Chondrocyte (in vitro differentiated cells): ENCODE measurements around the gene CAPS. TPM values are rescaled to one million over a fixed set of nuclear protein-coding genes. Genes with fewer than 3 reads are reported as not detected.
A peak's percentile ranks its signal among the peaks of the same experiment; 100 is the strongest.

ENCODE experiments used
- DNase-seq: peaks from one replicate; pipeline ENCODE4 v3.0.0; 2021; ENCODE audit warnings: mixed read lengths, low spot score
- H3K27ac Mint-ChIP-seq: one replicate; pipeline ENCODE4 v1.8.0; 2021; ENCODE audit warnings: mild to moderate bottlenecking, moderate library complexity, mixed read lengths; ENCODE audit not compliant: unreplicated experiment
- H3K27me3 Mint-ChIP-seq: 2 replicates; pipeline ENCODE4 v1.8.0; 2021; ENCODE audit warnings: low read depth, mixed read lengths
- H3K36me3 Mint-ChIP-seq: 2 replicates; pipeline ENCODE4 v1.8.0; 2021; ENCODE audit warnings: low read depth, mixed read lengths
- H3K4me1 Mint-ChIP-seq: 2 replicates; pipeline ENCODE4 v1.8.0; 2021; ENCODE audit warnings: low read depth, mild to moderate bottlenecking, mixed read lengths
- H3K4me3 Mint-ChIP-seq: one replicate; pipeline ENCODE4 v1.8.0; 2021; ENCODE audit warnings: mild to moderate bottlenecking, moderate library complexity, mixed read lengths; ENCODE audit not compliant: unreplicated experiment
- H3K9me3 Mint-ChIP-seq: 2 replicates; pipeline ENCODE4 v1.8.0; 2021; ENCODE audit warnings: low read depth, mixed read lengths
- CTCF ChIP-seq: fragments of 200-600 bp; sonication (generic); IDR thresholded peaks from 2 replicates; pipeline ENCODE4 v1.5.0; 2021; ENCODE audit warnings: antibody characterized with exemption, mild to moderate bottlenecking, moderate library complexity
- total RNA-seq: library from RNA; stranded (reverse); gene quantifications from 3 replicates; pipeline ENCODE4 v1.2.1, GENCODE V29; 2021

CAPS gene
- total RNA-seq, 1 donor from 2014 or later: 7.2 TPM

- H3K27ac Mint-ChIP-seq: no peak overlapping the region
- H3K4me1 Mint-ChIP-seq: peaks cover 8% of the 10 kb centered on the region
- no peak for TF ChIP-seq CTCF
- H3K27me3 Mint-ChIP-seq: no peaks in the 10 kb centered on the region
- DNase-seq: peak; percentile 92
- no peak overlapping the region for H3K4me3 Mint-ChIP-seq
- no peaks in the 10 kb centered on the region for H3K9me3 Mint-ChIP-seq
- H3K36me3 Mint-ChIP-seq: peaks cover 3% of the 10 kb centered on the region
Measured at GRCh38 chr19:5896365-5897076, 17.5 kb upstream of the CAPS start.

GRCh38 chr19:5897189-5897969, 16.7 kb upstream of the CAPS start:
- Mint-ChIP-seq H3K27me3 (no peaks in the 10 kb centered on the region), H3K4me3 (no peak overlapping the region), H3K4me1 (peaks cover 10% of the 10 kb centered on the region), H3K27ac (no peak overlapping the region), H3K9me3 (no peaks in the 10 kb centered on the region), H3K36me3 (peaks cover 3% of the 10 kb centered on the region)
- peak; percentile 17 for TF ChIP-seq CTCF
- DNase-seq: no peak

GRCh38 chr19:5899728-5900526, 14.1 kb upstream of the CAPS start:
- H3K27me3 Mint-ChIP-seq: no peaks in the 10 kb centered on the region
- H3K9me3 Mint-ChIP-seq: no peaks in the 10 kb centered on the region
- DNase-seq: no peak
- no peak overlapping the region for H3K4me3 Mint-ChIP-seq
- peaks cover 18% of the 10 kb centered on the region for H3K4me1 Mint-ChIP-seq
- no peak for TF ChIP-seq CTCF
- H3K27ac Mint-ChIP-seq: no peak overlapping the region
- H3K36me3 Mint-ChIP-seq: peaks cover 3% of the 10 kb centered on the region

GRCh38 chr19:5900976-5901375, 13.1 kb upstream of the CAPS start:
- no peaks in the 10 kb centered on the region for H3K9me3 Mint-ChIP-seq
- no peak overlapping the region for H3K4me3 Mint-ChIP-seq
- peaks cover under 1% of the 10 kb centered on the region for H3K36me3 Mint-ChIP-seq
- H3K27ac Mint-ChIP-seq: no peak overlapping the region
- no peak for TF ChIP-seq CTCF
- no peaks in the 10 kb centered on the region for H3K27me3 Mint-ChIP-seq
- no peak for DNase-seq
- peaks cover 20% of the 10 kb centered on the region for H3K4me1 Mint-ChIP-seq

- H3K4me1 Mint-ChIP-seq: peaks cover 22% of the 10 kb centered on the region
Measured at GRCh38 chr19:5903056-5903623, 10.9 kb upstream of the CAPS start.

More at GRCh38 chr19:5903056-5903623, 10.9 kb upstream of the CAPS start:
- peak overlapping the region; percentile 97 for H3K4me3 Mint-ChIP-seq
- no peak for DNase-seq
- H3K36me3 Mint-ChIP-seq: no peaks in the 10 kb centered on the region
- no peak for TF ChIP-seq CTCF
- peak overlapping the region; percentile 99 for H3K27ac Mint-ChIP-seq
- H3K27me3 Mint-ChIP-seq: no peaks in the 10 kb centered on the region
- H3K9me3 Mint-ChIP-seq: no peaks in the 10 kb centered on the region
